ENCODE data around the gene FAM174C. TPM values are rescaled to one million over a fixed set of nuclear protein-coding genes. Genes with fewer than 3 reads are reported as not detected.
"Not testable (repeated sequence)": the region's sequence is repeated elsewhere in the genome, so short reads cannot be mapped to it uniquely, and the experiment has no call there.

Gene FAM174C
- total and polyA plus RNA-seq, 7 donors = 9.0 to 88.8 (median 18.1) TPM

DNA sequence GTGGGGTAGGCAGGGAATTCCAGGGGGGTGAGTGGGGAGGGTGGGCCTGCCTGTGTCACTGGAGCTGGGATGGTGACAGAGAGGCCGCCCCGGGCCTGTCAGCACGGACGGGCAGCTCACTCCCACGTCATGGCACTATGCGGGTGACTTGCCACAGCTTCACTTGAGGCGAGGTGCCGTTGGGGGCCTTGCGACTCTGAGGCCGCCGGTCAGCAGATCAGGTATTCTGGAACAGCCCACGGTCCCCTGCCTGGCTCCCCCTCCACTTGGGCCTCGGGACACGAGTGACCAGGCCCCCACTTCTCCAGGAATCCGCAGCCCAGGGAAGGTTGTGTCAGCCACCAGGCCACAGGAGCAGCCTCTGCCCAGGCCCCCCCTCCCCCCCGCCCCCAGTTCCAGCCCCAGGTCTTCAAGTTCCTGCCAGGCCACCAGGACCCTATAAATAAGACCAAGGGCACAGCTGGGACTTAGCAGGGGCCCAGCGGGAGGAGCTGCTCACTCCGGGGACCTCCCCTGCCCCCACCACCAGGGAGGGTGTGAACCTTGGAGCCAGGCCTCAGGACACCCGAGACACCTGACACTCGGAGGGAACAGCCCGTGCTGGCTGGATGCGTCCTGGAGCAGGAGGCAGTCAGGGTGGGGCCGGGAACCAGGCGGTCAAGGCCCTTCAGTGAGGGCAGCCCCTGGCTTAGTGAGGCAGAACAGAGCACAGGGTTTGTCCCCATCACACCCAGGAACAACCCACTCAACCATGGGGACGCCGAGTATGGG, 29.7 kb upstream of the FAM174C start:
- Histone ChIP-seq H3K4me3 (peak overlapping the region; percentile 75), H3K9me3 (no peaks in the 10 kb centered on the region), H3K36me3 (ENCODE audit: insufficient read depth in 1 of 2, low read depth in 1 of 2) (peaks cover 0 to 9% of the 10 kb centered on the region in 2 donors), H3K27me3 (ENCODE audit: insufficient read depth in 3 of 3, low read length in 2 of 3) (no peaks in the 10 kb centered on the region), H3K4me1 (peaks cover 58% of the 10 kb centered on the region), H3K27ac (peak overlapping the region; percentile 99)
- ATAC-seq = peak; percentile 45 to 58 (median 53)
- WGBS, 3 donors = 24 to 34% (median 26%) methylated on average over 25 to 26 of the region's 26 CpGs
- intact Hi-C loops (cut with DNase I) = loop anchor here in 1 of 2 donors (2.0 kb wide), 1 partner anchor 21 kb away; no protein-coding TSS in a partner anchor
- peak; percentile 91 to 98 for DNase-seq
- TF ChIP-seq CTCF (IDR thresholded peaks at IDR 0.05) = no peak

- H3K4me1 ChIP-seq = peaks cover 50% of the 10 kb centered on the region
- H3K27me3 ChIP-seq (ENCODE audit: insufficient read depth in 3 of 3, low read length in 2 of 3); H3K4me3 ChIP-seq; ATAC-seq; intact Hi-C loops (cut with DNase I); H3K9me3 ChIP-seq: not testable (repeated sequence)
- WGBS, 3 donors = 49 to 58% (median 49%) methylated on average over 26 to 27 of the region's 27 CpGs
- H3K36me3 ChIP-seq (ENCODE audit: insufficient read depth in 1 of 2, low read depth in 1 of 2) = peaks cover 0 to 15% of the 10 kb centered on the region in 2 donors
- H3K27ac ChIP-seq = peak overlapping the region; percentile 99
- DNase-seq = peak; percentile 53 to 77
These were observed 28.9 kb upstream of the FAM174C start for GRCh38 chr19:1246265-1247087.

DNA sequence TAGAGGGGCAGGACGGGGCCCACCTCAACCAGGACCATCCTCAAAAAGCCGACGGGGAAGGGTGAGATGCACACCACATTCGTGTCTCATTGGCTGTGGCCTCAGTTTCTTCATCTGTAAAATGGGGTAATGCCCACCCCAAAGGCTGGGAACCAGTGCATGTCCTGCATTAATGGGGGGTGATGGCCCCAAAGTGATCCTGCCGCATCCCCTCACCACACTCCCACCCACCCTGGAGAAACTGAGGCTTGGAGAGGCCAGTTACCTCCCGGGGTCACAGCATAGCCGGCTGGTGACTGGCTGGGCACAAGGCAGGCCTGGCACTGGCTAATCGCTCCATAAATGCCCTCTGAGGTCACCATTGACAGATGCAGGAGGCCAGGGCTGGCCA, 27.6 kb upstream of the FAM174C start:
- Histone ChIP-seq H3K4me3 (peak overlapping the region; percentile 80), H3K36me3 (ENCODE audit: insufficient read depth in 1 of 2, low read depth in 1 of 2) (peaks cover 0 to 20% of the 10 kb centered on the region in 2 donors), H3K27ac (peak overlapping the region; percentile 99), H3K27me3 (ENCODE audit: insufficient read depth in 3 of 3, low read length in 2 of 3) (no peaks in the 10 kb centered on the region), H3K9me3 (no peaks in the 10 kb centered on the region), H3K4me1 (peaks cover 54% of the 10 kb centered on the region)
- ATAC-seq (no peak), DNase-seq (peak in 1 of 2 donors; percentile 52)
- intact Hi-C loops (cut with DNase I) = no loop called here
- WGBS, 3 donors = 49 to 58% (median 58%) methylated on average over 8 of the region's 8 CpGs
- TF ChIP-seq CTCF (IDR thresholded peaks at IDR 0.05) = no peak

GRCh38 chr19:1248139-1248785, 27.1 kb upstream of the FAM174C start, which contains the start of gene MIDN:
MIDN (plus strand) TSS chr19:1248583; CDS start chr19:1250297, 1,714 bp downstream.
- peak; percentile 44 for TF ChIP-seq CTCF (IDR thresholded peaks at IDR 0.05)
- Histone ChIP-seq H3K9me3 (no peaks in the 10 kb centered on the region), H3K4me1 (peaks cover 51% of the 10 kb centered on the region), H3K36me3 (ENCODE audit: insufficient read depth in 1 of 2, low read depth in 1 of 2) (peaks cover 0 to 20% of the 10 kb centered on the region in 2 donors), H3K4me3 (peak within 1 kb of the TSS; percentile 80), H3K27me3 (ENCODE audit: insufficient read depth in 3 of 3, low read length in 2 of 3) (no peaks in the 10 kb centered on the region), H3K27ac (peak within 1 kb of the TSS; percentile 99)
- ATAC-seq (peak; percentile 41 to 49 (median 46)), DNase-seq (peak; percentile 91 to 96)
- 1 to 2% (median 1%) methylated on average over 34 to 60 of the region's 60 CpGs for WGBS, 3 donors
- intact Hi-C loops (cut with DNase I) = no loop called here
